KMS-11 (cell line): ENCODE measurements around the gene BAIAP2L1.

ENCODE experiments used
- H2AFZ ChIP-seq: fragments of 200-600 bp; sonication (generic); 2 replicates; pipeline ENCODE4 v1.6.1; 2016; ENCODE audit warnings: antibody characterized with exemption, mixed run types, low read depth
- H3K27ac ChIP-seq: fragments of 200-600 bp; sonication (generic); 2 replicates; pipeline ENCODE4 v1.6.1; 2016; ENCODE audit warnings: mild to moderate bottlenecking, mixed run types
- H3K27me3 ChIP-seq: fragments of 200-600 bp; sonication (generic); 2 replicates; pipeline ENCODE4 v1.6.1; 2017; ENCODE audit warnings: mild to moderate bottlenecking, low read depth, mixed run types, moderate library complexity; ENCODE audit not compliant: insufficient read depth
- H3K36me3 ChIP-seq: fragments of 200-600 bp; sonication (generic); 2 replicates; pipeline ENCODE4 v1.6.1; 2017; ENCODE audit warnings: mild to moderate bottlenecking, mixed run types; ENCODE audit not compliant: insufficient read depth
- H3K4me1 ChIP-seq: fragments of 200-600 bp; sonication (generic); 2 replicates; pipeline ENCODE4 v1.6.1; 2016; ENCODE audit warnings: mild to moderate bottlenecking, low read depth, mixed run types; ENCODE audit not compliant: poor library complexity, severe bottlenecking
- H3K4me2 ChIP-seq: fragments of 200-600 bp; sonication (generic); 2 replicates; pipeline ENCODE4 v1.7.0; 2016; ENCODE audit warnings: mild to moderate bottlenecking, mixed run types
- H3K4me3 ChIP-seq: fragments of 200-600 bp; sonication (generic); IDR thresholded peaks from 2 replicates; pipeline ENCODE4 v1.6.1; 2017; ENCODE audit warnings: low read depth, low read length, mixed read lengths; ENCODE audit not compliant: insufficient read depth
- H3K79me2 ChIP-seq: fragments of 200-600 bp; sonication (generic); 2 replicates; pipeline ENCODE4 v1.6.1; 2016; ENCODE audit warnings: low read depth, mixed run types; ENCODE audit not compliant: insufficient read depth
- H3K9ac ChIP-seq: fragments of 200-600 bp; sonication (generic); 2 replicates; pipeline ENCODE4 v1.6.1; 2016; ENCODE audit warnings: mild to moderate bottlenecking, mixed run types
- H4K20me1 ChIP-seq: fragments of 200-600 bp; sonication (generic); 2 replicates; pipeline ENCODE4 v1.6.1; 2016; ENCODE audit warnings: mild to moderate bottlenecking, mixed run types; ENCODE audit not compliant: insufficient read depth
- CTCF ChIP-seq: fragments of 200-600 bp; sonication (generic); conservative IDR thresholded peaks from 2 replicates; pipeline ENCODE4 v1.6.1; 2017; ENCODE audit warnings: low read depth, mild to moderate bottlenecking, antibody characterized with exemption, low read length, moderate library complexity, mixed read lengths

The BAIAP2L1 gene

GRCh38 chr7:98278936-98279335 is 122.0 kb downstream of the BAIAP2L1 start:
- TF ChIP-seq CTCF = no peak
- Histone ChIP-seq H3K9ac (no peak overlapping the region), H2AFZ (no peak overlapping the region), H3K4me2 (no peak overlapping the region), H4K20me1 (no peaks in the 10 kb centered on the region), H3K4me3 (no peak overlapping the region), H3K79me2 (peaks cover 13% of the 10 kb centered on the region), H3K36me3 (no peaks in the 10 kb centered on the region), H3K4me1 (peaks cover 16% of the 10 kb centered on the region), H3K27ac (no peak overlapping the region), H3K27me3 (no peaks in the 10 kb centered on the region)

- no peak overlapping the region for H3K9ac ChIP-seq
- H3K27me3 ChIP-seq = no peaks in the 10 kb centered on the region
- no peak overlapping the region for H3K4me3 ChIP-seq
- H3K4me2 ChIP-seq = no peak overlapping the region
- peaks cover 13% of the 10 kb centered on the region for H3K79me2 ChIP-seq
- no peak overlapping the region for H2AFZ ChIP-seq
- no peak for TF ChIP-seq CTCF
- H4K20me1 ChIP-seq = no peaks in the 10 kb centered on the region
- H3K27ac ChIP-seq = no peak overlapping the region
- H3K36me3 ChIP-seq = no peaks in the 10 kb centered on the region
- H3K4me1 ChIP-seq = peaks cover 16% of the 10 kb centered on the region
Observed at GRCh38 chr7:98278408-98278807, 122.5 kb downstream of the BAIAP2L1 start.

- H3K36me3 ChIP-seq = no peaks in the 10 kb centered on the region
- H2AFZ ChIP-seq = no peak overlapping the region
- H3K4me3 ChIP-seq = no peak overlapping the region
- H3K4me1 ChIP-seq = peaks cover 6% of the 10 kb centered on the region
- no peaks in the 10 kb centered on the region for H3K27me3 ChIP-seq
- no peak for TF ChIP-seq CTCF
- H3K9ac ChIP-seq = no peak overlapping the region
- H4K20me1 ChIP-seq = no peaks in the 10 kb centered on the region
- H3K4me2 ChIP-seq = no peak overlapping the region
- no peak overlapping the region for H3K27ac ChIP-seq
- H3K79me2 ChIP-seq = no peaks in the 10 kb centered on the region
Observed at GRCh38 chr7:98276241-98276761, 124.6 kb downstream of the BAIAP2L1 start.

- Histone ChIP-seq H2AFZ (no peak overlapping the region), H3K27ac (no peak overlapping the region), H3K4me3 (no peak overlapping the region), H3K9ac (no peak overlapping the region), H3K36me3 (no peaks in the 10 kb centered on the region), H3K4me1 (no peaks in the 10 kb centered on the region), H3K27me3 (no peaks in the 10 kb centered on the region), H3K79me2 (no peaks in the 10 kb centered on the region), H3K4me2 (no peak overlapping the region), H4K20me1 (no peaks in the 10 kb centered on the region)
- TF ChIP-seq CTCF = no peak
Observed at GRCh38 chr7:98267303-98267702, 133.6 kb downstream of the BAIAP2L1 start.
